IPS DF 4.7 (cell line): ENCODE measurements around the gene SLC2A6.
"Not testable (repeated sequence)": the region's sequence is repeated elsewhere in the genome, so short reads cannot be mapped to it uniquely, and the experiment has no call there.

Source experiments
- DNase-seq: peaks from one replicate; pipeline ENCODE4 v3.0.0-alpha.2; 2013; ENCODE audit warnings: low spot score; ENCODE audit errors: extremely low read depth

SLC2A6 gene

GRCh38 chr9:133463864-133464615 lies 14.9 kb downstream of the SLC2A6 start:
- no peak for DNase-seq

GRCh38 chr9:133463234-133463863 lies 15.6 kb downstream of the SLC2A6 start:
- DNase-seq, result no peak

- no peak for DNase-seq
Measured at GRCh38 chr9:133461975-133462374, 16.9 kb downstream of the SLC2A6 start.

GRCh38 chr9:133460405-133461175 lies 18.3 kb downstream of the SLC2A6 start:
- no peak for DNase-seq

- no peak for DNase-seq
Measured at GRCh38 chr9:133459476-133460404, 19.2 kb downstream of the SLC2A6 start, which contains the start of gene CACFD1. Gene CACFD1 (plus strand): TSS chr9:133459978. CDS start chr9:133460067, 89 bp downstream.

GRCh38 chr9:133458643-133459312 lies 20.1 kb downstream of the SLC2A6 start:
- DNase-seq, result no peak

- DNase-seq, result no peak
Measured at GRCh38 chr9:133457748-133458147, 21.2 kb downstream of the SLC2A6 start.

- DNase-seq, result no peak
Measured at GRCh38 chr9:133457233-133457632, 21.7 kb downstream of the SLC2A6 start.

- no peak for DNase-seq
Measured at GRCh38 chr9:133456409-133456808, 22.5 kb downstream of the SLC2A6 start.

GRCh38 chr9:133455936-133456335 lies 23.0 kb downstream of the SLC2A6 start:
- no peak for DNase-seq

- no peak for DNase-seq
Measured at GRCh38 chr9:133454943-133455673, 23.8 kb downstream of the SLC2A6 start.

GRCh38 chr9:133454325-133454724 lies 24.6 kb downstream of the SLC2A6 start:
- no peak for DNase-seq

GRCh38 chr9:133453651-133454050 lies 25.2 kb downstream of the SLC2A6 start:
- no peak for DNase-seq

- no peak for DNase-seq
Measured at GRCh38 chr9:133452562-133452961, 26.3 kb downstream of the SLC2A6 start.

GRCh38 chr9:133451865-133452264 lies 27.0 kb downstream of the SLC2A6 start:
- DNase-seq, result not testable (repeated sequence)

- no peak for DNase-seq
Measured at GRCh38 chr9:133449760-133450159, 29.1 kb downstream of the SLC2A6 start.

GRCh38 chr9:133448487-133448972 lies 30.4 kb downstream of the SLC2A6 start:
- DNase-seq, result no peak

GRCh38 chr9:133445293-133445969 lies 33.5 kb downstream of the SLC2A6 start:
- DNase-seq, result no peak

GRCh38 chr9:133443982-133444381 lies 34.9 kb downstream of the SLC2A6 start:
- DNase-seq, result no peak
